Effector memory CD8-positive, alpha-beta T cell (primary cell): ENCODE results near the gene RBMS1.
A peak's percentile ranks its signal among the peaks of the same experiment; 100 is the strongest.
"Not testable (repeated sequence)": the region's sequence is repeated elsewhere in the genome, so short reads cannot be mapped to it uniquely, and the experiment has no call there.

Source experiments
- ATAC-seq: fragments of 150-1000 bp; cut with Tn5 transposase; replicated peaks from 2 replicates; pipeline ENCODE4 v1.10.0; 2021; ENCODE audit warnings: mild to moderate bottlenecking, moderate library complexity
- DNase-seq, 3 experiments: peaks; one replicate each; pipeline ENCODE4 v3.0.0; 2021
- H3K27ac Mint-ChIP-seq, 2 donors: one replicate each; pipeline ENCODE4 v1.8.0; 2022; ENCODE audit warnings: mild to moderate bottlenecking in 2 of 2, mixed read lengths in 2 of 2, moderate library complexity in 2 of 2
- H3K27me3 Mint-ChIP-seq, 2 donors: one replicate each; pipeline ENCODE4 v1.8.0; 2022; ENCODE audit warnings: mixed read lengths in 2 of 2
- H3K36me3 Mint-ChIP-seq: one replicate; pipeline ENCODE4 v1.8.0; 2022; ENCODE audit warnings: mild to moderate bottlenecking, moderate library complexity, mixed read lengths; ENCODE audit not compliant: insufficient read depth
- H3K4me1 Mint-ChIP-seq, 2 donors: one replicate each; pipeline ENCODE4 v1.8.0; 2022; ENCODE audit warnings: low read depth in 2 of 2, mixed read lengths in 2 of 2
- H3K4me3 Mint-ChIP-seq, 2 donors: one replicate each; pipeline ENCODE4 v1.8.0; 2022; ENCODE audit warnings: mild to moderate bottlenecking in 2 of 2, mixed read lengths in 2 of 2, moderate library complexity in 2 of 2
- H3K9me3 Mint-ChIP-seq, 2 donors: one replicate each; pipeline ENCODE4 v1.8.0; 2022; ENCODE audit warnings: mixed read lengths in 2 of 2

Gene RBMS1

DNA sequence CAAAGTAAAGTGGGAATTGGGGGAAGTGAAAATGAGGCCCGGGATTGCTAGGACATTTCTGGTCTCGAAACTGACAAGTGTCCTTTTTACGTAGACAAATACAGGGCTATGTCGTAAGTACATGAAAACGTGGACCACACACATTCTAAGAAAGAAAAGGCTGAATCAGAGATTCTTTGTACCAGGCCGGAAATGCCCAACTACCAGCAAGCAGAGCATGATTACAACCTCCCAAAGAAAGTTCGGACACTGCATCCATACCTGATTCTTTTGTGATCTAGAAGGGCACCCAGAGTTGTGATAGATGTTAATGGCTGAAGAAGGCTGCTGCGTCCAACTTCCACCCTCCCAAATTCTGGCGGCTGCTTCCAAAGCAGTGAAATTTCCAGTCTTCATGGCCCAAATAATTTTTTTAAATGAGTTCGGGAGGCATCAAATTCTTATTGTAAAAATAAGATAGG is 1.7 kb downstream of the RBMS1 start:
- H3K36me3 Mint-ChIP-seq, result peaks cover 15% of the 10 kb centered on the region
- ATAC-seq (no peak), DNase-seq (no peak)
- peak overlapping the region; percentile 91 to 94 for H3K4me3 Mint-ChIP-seq
- no peaks in the 10 kb centered on the region for H3K27me3 Mint-ChIP-seq
- H3K9me3 Mint-ChIP-seq, result no peaks in the 10 kb centered on the region
- peaks cover 14 to 23% of the 10 kb centered on the region in 2 donors for H3K4me1 Mint-ChIP-seq
- H3K27ac Mint-ChIP-seq, result peak overlapping the region; percentile 92 to 94

DNA sequence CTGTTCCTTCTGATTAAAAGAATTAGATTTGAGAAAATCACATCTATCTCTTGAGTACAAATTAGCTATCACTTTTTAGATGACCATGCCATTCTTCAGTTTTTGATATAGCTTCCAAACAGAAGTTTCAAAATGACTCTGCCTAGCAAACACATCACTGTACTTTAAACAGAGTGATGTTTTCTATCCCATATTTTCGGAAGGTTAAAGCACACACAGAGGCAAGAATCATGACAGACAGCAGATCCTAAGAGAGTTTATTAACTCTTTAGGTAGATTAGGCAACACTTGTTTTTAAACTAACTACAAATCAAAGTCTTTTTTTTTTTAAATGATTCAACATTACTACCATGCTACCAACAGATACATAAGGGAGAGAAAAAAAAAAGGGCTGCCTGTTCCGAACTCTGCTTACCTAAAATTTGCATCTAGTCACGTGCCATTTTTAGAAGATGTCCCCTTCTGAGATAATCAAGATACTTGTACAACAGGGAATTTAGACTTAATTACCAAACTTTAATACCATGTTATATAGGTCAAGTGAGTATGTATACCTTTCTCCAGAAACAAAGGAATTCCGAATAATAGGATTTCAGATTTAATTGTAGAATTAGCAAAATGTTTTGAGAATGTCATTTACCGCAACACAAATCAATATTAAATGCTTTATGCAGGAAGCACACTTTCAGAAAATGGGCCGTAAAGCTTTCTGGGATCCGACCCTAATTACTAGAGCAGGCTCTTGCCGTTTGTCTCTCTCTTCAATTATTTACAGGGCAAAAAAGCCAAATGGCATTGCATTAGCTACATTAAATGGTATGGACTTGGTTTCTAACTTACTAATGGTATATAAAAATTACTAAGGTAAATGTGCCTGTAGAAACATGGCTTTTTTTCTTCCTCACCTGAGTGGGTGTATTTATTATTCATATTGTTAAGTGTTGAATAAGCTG is 2.6 kb downstream of the RBMS1 start:
- Mint-ChIP-seq H3K9me3 (no peaks in the 10 kb centered on the region), H3K27me3 (no peaks in the 10 kb centered on the region), H3K36me3 (peaks cover 15% of the 10 kb centered on the region), H3K4me3 (peak overlapping the region; percentile 91 to 94), H3K4me1 (peaks cover 14 to 23% of the 10 kb centered on the region in 2 donors), H3K27ac (peak overlapping the region in 1 of 2 donors; percentile 94)
- DNase-seq (no peak), ATAC-seq (no peak)

DNA sequence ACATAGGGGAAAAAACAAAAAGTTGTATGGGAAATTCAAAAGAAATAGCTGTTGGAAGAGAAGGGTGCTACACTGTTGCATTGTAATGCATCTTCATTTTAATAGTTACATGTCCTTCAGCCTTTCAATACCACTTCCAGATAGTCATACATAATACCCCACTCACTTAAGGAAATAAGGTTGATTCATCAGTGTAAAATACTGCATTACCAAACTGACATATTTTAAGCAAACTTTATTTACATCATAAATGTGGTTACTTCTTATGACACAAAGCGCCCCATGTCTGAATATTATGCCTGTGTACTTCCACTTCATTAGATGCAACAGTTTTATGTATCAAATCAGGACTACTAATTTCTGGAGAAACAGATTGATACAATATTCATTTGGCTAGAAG is 4.5 kb downstream of the RBMS1 start:
- H3K4me3 Mint-ChIP-seq, result no peak overlapping the region
- no peak for DNase-seq
- no peak for ATAC-seq
- peaks cover 18 to 31% of the 10 kb centered on the region in 2 donors for H3K4me1 Mint-ChIP-seq
- no peaks in the 10 kb centered on the region for H3K27me3 Mint-ChIP-seq
- no peaks in the 10 kb centered on the region for H3K9me3 Mint-ChIP-seq
- H3K36me3 Mint-ChIP-seq, result peaks cover 10% of the 10 kb centered on the region
- peak overlapping the region in 1 of 2 donors; percentile 32 for H3K27ac Mint-ChIP-seq

DNA sequence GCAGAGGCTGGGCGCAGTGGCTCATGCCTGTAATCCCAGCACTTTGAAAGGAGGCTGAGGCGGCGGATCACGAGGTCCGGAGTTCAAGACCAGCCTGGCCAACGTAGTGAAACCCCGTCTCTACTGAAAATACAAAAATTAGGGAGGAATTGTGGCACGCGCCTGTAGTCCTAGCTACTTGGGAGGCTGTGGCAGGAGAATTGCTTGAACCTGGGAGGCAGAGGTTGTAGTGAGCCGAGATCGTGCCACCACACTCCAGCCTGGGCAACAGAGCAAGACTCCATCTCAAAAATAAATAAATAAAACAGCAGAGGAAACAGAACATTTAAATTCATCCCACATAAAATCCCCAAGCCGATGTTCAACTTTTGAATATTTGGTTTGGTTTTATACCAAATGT is 5.3 kb downstream of the RBMS1 start:
- peaks cover 18 to 36% of the 10 kb centered on the region in 2 donors for H3K4me1 Mint-ChIP-seq
- H3K4me3 Mint-ChIP-seq, result peak overlapping the region in 1 of 2 donors; percentile 37
- not testable (repeated sequence) for DNase-seq, ATAC-seq, H3K27ac Mint-ChIP-seq, H3K27me3 Mint-ChIP-seq, H3K9me3 Mint-ChIP-seq, H3K36me3 Mint-ChIP-seq

DNA sequence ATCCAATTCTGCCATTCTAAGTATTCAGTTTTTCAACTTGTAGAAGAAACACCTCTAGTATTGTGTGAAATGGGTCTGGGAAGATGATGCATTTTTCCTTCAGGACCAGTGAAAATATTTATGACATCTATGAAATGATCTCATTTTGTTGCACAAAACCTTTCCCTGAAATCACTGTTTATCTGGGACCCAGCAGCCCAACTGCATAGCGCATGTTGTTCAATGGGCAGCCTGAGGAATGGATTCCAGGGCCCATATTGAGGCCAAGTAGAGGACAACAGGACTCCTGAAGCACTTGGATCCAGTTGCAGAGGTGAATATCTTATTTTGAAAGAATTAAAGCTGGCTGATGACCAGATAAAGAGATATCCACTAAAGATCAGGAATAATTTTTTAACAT is 7.3 kb downstream of the RBMS1 start:
- Mint-ChIP-seq H3K4me1 (peaks cover 16 to 39% of the 10 kb centered on the region in 2 donors), H3K4me3 (no peak overlapping the region), H3K36me3 (peaks cover 4% of the 10 kb centered on the region), H3K27me3 (no peaks in the 10 kb centered on the region), H3K27ac (peak overlapping the region in 1 of 2 donors; percentile 8), H3K9me3 (no peaks in the 10 kb centered on the region)
- DNase-seq, result no peak
- ATAC-seq, result no peak

DNA sequence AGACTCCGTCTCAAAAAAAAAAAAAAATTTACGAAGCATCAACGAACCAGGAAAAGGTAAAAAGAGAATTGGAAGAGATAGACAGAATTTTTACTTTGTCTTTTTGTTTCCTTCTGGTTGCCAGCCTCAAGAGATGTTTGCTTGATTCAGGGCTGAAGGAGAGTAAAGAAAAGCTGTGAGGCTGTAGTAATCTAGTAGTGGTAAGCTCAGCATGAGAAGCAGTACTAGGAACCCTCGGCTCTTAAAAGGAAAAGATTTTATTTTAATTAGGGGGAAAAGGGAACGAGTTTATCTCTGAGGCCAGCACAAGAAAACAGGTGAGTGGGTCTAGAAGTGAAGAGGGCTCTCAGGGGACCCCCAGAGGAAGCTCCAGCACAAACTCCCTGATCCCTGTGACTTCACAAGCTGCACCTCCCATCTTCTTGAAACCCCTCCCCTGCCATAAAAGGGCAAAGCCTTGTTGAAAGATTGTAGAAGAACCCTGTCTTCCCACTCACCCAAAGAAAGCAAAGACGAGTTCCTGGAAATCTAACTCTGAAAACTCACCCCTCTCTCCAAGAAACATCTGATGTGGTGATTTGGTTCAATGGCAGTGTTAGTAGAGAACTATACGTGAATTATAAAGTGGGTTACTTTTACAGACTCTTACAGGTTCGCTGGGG is 8.6 kb downstream of the RBMS1 start:
- H3K9me3 Mint-ChIP-seq, result no peaks in the 10 kb centered on the region
- DNase-seq, result no peak
- peak overlapping the region; percentile 82 to 91 for H3K27ac Mint-ChIP-seq
- ATAC-seq, result no peak
- peaks cover 4% of the 10 kb centered on the region for H3K36me3 Mint-ChIP-seq
- no peaks in the 10 kb centered on the region for H3K27me3 Mint-ChIP-seq
- H3K4me3 Mint-ChIP-seq, result peak overlapping the region; percentile 45 to 65
- peaks cover 19 to 31% of the 10 kb centered on the region in 2 donors for H3K4me1 Mint-ChIP-seq

DNA sequence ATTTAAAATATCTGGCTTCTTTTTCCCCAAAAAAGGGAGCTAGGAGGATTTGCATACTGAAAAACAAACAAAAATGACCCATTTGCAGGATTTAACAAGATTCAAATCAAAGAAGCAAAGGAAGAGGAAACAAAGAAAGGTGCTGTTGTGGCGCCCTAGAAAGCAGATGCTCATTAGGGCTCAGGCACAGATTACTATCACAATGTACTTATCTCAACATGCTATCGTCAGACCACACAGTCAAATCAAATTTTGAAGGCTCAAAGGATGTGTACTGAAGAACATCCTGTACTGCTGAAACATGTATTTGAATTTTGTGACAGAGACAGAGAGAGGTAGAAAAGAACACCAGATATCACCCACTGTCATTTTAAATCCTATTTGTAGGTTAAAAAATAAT is 10.9 kb downstream of the RBMS1 start:
- H3K36me3 Mint-ChIP-seq, result peaks cover 4% of the 10 kb centered on the region
- H3K27ac Mint-ChIP-seq, result peak overlapping the region; percentile 72 to 76
- peak; percentile 18 to 25 (median 23) for DNase-seq
- H3K9me3 Mint-ChIP-seq, result no peaks in the 10 kb centered on the region
- H3K4me1 Mint-ChIP-seq, result peaks cover 28 to 31% of the 10 kb centered on the region in 2 donors
- H3K27me3 Mint-ChIP-seq, result no peaks in the 10 kb centered on the region
- H3K4me3 Mint-ChIP-seq, result peak overlapping the region; percentile 22 to 39
- peak; percentile 97 for ATAC-seq

DNA sequence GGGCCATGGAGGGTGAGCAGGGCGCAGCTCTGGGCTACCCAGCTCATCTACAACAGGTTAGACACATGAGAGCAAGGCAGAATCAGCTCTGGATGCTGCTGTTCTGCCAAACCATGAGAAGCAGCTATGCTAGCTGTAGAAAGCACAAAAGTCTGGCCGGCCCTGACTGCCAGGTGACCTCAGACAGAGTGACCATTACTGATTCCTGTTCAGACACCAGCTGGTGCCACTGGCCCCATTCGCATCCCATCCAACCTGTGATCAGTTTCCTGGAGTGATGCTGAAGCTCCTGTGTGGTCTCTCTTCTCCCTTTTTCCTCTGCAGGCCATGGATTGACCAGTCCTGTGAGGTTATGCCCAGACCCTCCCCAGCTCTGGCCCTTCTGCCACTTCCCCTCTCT is 14.3 kb downstream of the RBMS1 start:
- Mint-ChIP-seq H3K9me3 (no peaks in the 10 kb centered on the region), H3K36me3 (peaks cover 8% of the 10 kb centered on the region), H3K27me3 (no peaks in the 10 kb centered on the region), H3K4me3 (peak overlapping the region in 1 of 2 donors; percentile 24), H3K4me1 (peaks cover 23 to 26% of the 10 kb centered on the region in 2 donors), H3K27ac (peak overlapping the region; percentile 65)
- DNase-seq (no peak), ATAC-seq (no peak)

DNA sequence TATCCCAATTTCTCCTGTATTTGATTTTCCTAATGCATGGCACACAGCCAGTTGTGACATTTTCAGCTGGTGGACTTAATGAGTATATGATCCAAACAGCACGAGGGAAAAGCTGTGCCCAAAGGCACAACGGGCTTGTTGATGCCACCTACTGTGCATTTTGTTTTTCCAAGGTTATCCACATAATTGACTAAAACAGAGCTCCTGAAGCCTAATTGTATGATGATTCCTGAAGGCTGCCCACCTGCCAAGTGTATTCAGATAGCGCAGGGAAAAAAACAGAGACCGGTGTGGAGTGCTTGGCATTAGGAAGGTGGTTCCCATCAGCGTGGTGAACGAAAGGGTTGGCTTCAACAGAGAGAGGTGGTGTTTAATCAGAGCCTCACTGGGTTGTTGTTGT is 14.9 kb downstream of the RBMS1 start:
- no peak for ATAC-seq
- no peak overlapping the region for H3K4me3 Mint-ChIP-seq
- peaks cover 8% of the 10 kb centered on the region for H3K36me3 Mint-ChIP-seq
- peaks cover 21 to 26% of the 10 kb centered on the region in 2 donors for H3K4me1 Mint-ChIP-seq
- no peak for DNase-seq
- no peaks in the 10 kb centered on the region for H3K9me3 Mint-ChIP-seq
- H3K27me3 Mint-ChIP-seq, result no peaks in the 10 kb centered on the region
- H3K27ac Mint-ChIP-seq, result no peak overlapping the region

DNA sequence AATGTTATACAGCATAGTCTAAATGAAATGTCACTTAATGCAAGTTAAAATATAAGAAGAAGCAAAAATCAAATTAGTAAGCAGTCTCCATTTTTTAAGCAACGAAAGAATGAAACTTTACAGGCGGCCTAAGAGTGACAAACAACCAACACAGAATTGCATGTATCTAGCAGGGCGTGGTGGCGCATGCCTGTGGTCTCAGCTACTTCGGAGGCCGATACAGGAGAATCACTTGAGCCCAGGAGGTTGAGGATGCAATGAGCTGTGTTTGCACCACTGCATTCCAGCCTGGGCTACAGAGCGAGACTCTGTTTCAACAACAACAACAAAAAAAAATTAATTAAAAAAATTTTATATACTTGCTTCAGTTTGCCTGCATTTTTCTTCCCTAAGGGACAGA is 16.6 kb downstream of the RBMS1 start:
- H3K4me1 Mint-ChIP-seq, result peaks cover 11 to 23% of the 10 kb centered on the region in 2 donors

DNA sequence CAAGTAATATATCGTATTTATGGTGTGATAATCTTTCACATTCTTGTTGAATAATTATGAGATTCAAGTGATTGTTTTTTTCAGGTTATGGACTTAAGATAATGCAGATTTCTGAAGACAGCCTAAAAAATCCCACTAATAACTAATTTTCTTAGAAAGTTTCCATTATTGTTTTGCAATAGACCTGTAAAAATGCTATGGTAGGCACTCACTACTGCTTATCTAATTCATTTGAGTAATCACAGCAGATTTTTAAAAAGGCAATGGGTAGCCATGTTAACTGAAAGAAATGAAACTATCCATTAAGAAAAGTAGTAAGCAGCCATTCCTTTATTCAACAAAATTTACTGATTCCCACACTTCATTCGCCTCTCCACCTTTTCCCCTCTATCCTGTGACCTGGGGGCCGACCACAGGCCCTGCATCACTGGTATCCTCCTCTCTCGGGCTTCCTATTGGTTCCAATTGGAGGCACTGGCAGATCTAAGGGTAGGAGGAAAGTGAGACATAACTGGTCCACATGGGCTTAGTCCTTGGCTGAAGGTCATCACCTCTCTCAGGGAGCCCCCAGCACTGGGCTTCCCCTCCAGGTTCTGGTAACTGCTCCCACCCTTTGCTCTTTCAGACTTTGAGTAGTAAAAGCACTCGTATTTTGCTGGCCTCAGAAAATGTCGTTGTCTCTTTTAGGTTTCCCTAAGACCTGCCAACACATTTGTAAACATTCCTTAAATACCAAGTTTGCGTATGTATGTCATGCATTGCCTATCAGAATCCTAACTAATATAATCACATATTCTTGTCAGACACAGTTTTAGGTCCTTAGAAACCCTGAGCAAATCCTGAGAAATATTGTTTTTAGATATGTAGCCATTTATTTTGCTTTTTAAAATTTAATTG is 18.5 kb downstream of the RBMS1 start:
- peaks cover 8 to 25% of the 10 kb centered on the region in 2 donors for H3K4me1 Mint-ChIP-seq
- peak overlapping the region in 1 of 2 donors; percentile 83 for H3K27ac Mint-ChIP-seq
- ATAC-seq, result peak; percentile 22

More for the DNA sequence above, 16.6 kb downstream of the RBMS1 start:
- Mint-ChIP-seq H3K27me3 (no peaks in the 10 kb centered on the region), H3K27ac (no peak overlapping the region), H3K9me3 (no peaks in the 10 kb centered on the region), H3K36me3 (peaks cover 3% of the 10 kb centered on the region), H3K4me3 (peak overlapping the region in 1 of 2 donors; percentile 25)
- ATAC-seq (peak; percentile 36), DNase-seq (no peak)

DNA sequence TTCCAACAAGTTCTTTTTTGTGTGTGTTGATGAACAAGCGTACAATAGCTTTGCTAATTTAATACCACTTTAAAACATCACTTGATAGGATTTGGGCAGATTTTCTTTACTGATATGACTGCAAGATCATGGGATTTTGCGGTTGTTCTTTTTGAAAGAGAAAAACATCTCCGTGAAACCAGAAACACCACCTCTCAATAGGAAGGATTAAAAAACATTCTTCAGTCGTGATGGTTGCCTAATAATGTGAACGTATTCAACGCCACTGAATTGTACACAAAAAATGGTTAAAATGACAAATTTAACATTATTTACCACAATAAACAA is 19.3 kb downstream of the RBMS1 start:
- peak overlapping the region in 1 of 2 donors; percentile 83 for H3K27ac Mint-ChIP-seq
- no peak for DNase-seq
- H3K9me3 Mint-ChIP-seq, result no peaks in the 10 kb centered on the region
- H3K27me3 Mint-ChIP-seq, result peaks cover 0 to 5% of the 10 kb centered on the region in 2 donors
- H3K4me1 Mint-ChIP-seq, result peaks cover 4 to 25% of the 10 kb centered on the region in 2 donors
- ATAC-seq, result peak; percentile 44
- peak overlapping the region in 1 of 2 donors; percentile 59 for H3K4me3 Mint-ChIP-seq
- peaks cover 3% of the 10 kb centered on the region for H3K36me3 Mint-ChIP-seq

More for the DNA sequence above, 18.5 kb downstream of the RBMS1 start:
- Mint-ChIP-seq H3K36me3 (peaks cover 3% of the 10 kb centered on the region), H3K4me3 (peak overlapping the region in 1 of 2 donors; percentile 59), H3K9me3 (no peaks in the 10 kb centered on the region), H3K27me3 (no peaks in the 10 kb centered on the region)
- DNase-seq, result no peak
